Endometrial microvascular endothelial cells (primary cell): Measurements from ENCODE around the gene HBQ1. TPM values are rescaled to one million over a fixed set of nuclear protein-coding genes. Genes with fewer than 3 reads are reported as not detected.

Experiments used
- total RNA-seq: library from RNA; depleted of rRNA; stranded (reverse); fragments of >200 nt; gene quantifications from one replicate; pipeline ENCODE4 v1.2.3, GENCODE V29; 2015; ENCODE audit errors: inconsistent ontology term

The HBQ1 gene
- total RNA-seq, 1 donor from 2014 or later, result not detected

Other genes starting within 250 kb of the HBQ1 start
- 7.0 TPM for gene POLR3K, start 126.9 kb upstream of the HBQ1 start, total RNA-seq
- 58.2 TPM for gene SNRNP25, start 126.6 kb upstream of the HBQ1 start, total RNA-seq
- gene RHBDF1, start 107.8 kb upstream of the HBQ1 start, total RNA-seq, result 28.2 TPM
- gene MPG, start 102.2 kb upstream of the HBQ1 start, total RNA-seq, result 160 TPM
- gene NPRL3, start 41.8 kb upstream of the HBQ1 start, total RNA-seq, result 15.9 TPM
- gene HBZ, start 27.8 kb upstream of the HBQ1 start, total RNA-seq, result not detected
- not detected for gene HBM, start 14.5 kb upstream of the HBQ1 start, total RNA-seq
- not detected for gene HBA2, start 7.6 kb upstream of the HBQ1 start, total RNA-seq
- not detected for gene HBA1, start 3.8 kb upstream of the HBQ1 start, total RNA-seq
- 45.2 TPM for gene LUC7L, start 49.0 kb downstream of the HBQ1 start, total RNA-seq
- 89.3 TPM for gene FAM234A, start 54.4 kb downstream of the HBQ1 start, total RNA-seq
- 1.2 TPM for gene RGS11, start 95.5 kb downstream of the HBQ1 start, total RNA-seq
- gene ARHGDIG, start 100.1 kb downstream of the HBQ1 start, total RNA-seq, result not detected
- 0.28 TPM for gene PDIA2, start 102.7 kb downstream of the HBQ1 start, total RNA-seq
- 16.4 TPM for gene AXIN1, start 172.3 kb downstream of the HBQ1 start, total RNA-seq
- gene MRPL28, start 190.1 kb downstream of the HBQ1 start, total RNA-seq, result 153 TPM
- 64.2 TPM for gene PGAP6, start 201.5 kb downstream of the HBQ1 start, total RNA-seq
- 92.3 TPM for gene NME4, start 216.7 kb downstream of the HBQ1 start, total RNA-seq
- gene DECR2, start 221.4 kb downstream of the HBQ1 start, total RNA-seq, result 17.3 TPM
- gene RAB11FIP3, start 245.2 kb downstream of the HBQ1 start, total RNA-seq, result 41.7 TPM